ENCODE results near the gene MAPK12.
A peak's percentile ranks its signal among the peaks of the same experiment; 100 is the strongest.

Gene MAPK12

DNA sequence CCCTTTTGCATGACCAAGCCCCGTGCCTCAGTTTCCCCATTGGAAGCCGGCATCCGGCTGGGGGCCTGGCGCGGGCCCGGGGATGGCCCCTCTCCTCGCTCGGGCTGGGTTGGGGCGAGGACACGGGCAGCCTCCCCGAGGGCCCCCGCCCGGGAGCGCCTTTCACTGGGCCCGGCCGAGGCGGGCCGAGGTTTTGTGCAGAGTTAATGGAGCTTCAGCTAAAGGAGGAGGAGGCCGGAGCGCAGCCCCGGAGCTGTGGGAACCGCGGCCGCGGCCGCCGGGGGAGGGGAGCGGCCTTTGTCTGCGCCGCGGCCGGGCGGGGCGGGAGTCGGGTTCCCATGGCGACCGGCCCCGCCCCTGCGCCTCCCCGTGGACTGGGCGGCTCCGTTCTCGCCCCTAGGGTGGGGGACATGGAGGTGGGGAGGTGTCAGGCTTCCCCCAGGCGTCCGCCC is 10.1 kb upstream of the MAPK12 start:
- peak overlapping the region; percentile 58 for H3K4me3 ChIP-seq (ENCODE audit: low read depth, low read length)
- CTCF ChIA-PET: interaction anchor here (1.0 to 4.9 kb wide), 9 partner anchors 10 to 70 kb away, joined by 3 to 31 read pairs (median 4); no protein-coding TSS in a partner anchor
- DNase-seq (ENCODE audit: low read depth, low spot score): no peak
- POLR2A ChIA-PET: interaction anchor here (0.5 to 1.3 kb wide), 4 partner anchors 11 to 216 kb away, joined by 3 to 7 read pairs (median 3); no protein-coding TSS in a partner anchor
- TF ChIP-seq, protein P1, sequence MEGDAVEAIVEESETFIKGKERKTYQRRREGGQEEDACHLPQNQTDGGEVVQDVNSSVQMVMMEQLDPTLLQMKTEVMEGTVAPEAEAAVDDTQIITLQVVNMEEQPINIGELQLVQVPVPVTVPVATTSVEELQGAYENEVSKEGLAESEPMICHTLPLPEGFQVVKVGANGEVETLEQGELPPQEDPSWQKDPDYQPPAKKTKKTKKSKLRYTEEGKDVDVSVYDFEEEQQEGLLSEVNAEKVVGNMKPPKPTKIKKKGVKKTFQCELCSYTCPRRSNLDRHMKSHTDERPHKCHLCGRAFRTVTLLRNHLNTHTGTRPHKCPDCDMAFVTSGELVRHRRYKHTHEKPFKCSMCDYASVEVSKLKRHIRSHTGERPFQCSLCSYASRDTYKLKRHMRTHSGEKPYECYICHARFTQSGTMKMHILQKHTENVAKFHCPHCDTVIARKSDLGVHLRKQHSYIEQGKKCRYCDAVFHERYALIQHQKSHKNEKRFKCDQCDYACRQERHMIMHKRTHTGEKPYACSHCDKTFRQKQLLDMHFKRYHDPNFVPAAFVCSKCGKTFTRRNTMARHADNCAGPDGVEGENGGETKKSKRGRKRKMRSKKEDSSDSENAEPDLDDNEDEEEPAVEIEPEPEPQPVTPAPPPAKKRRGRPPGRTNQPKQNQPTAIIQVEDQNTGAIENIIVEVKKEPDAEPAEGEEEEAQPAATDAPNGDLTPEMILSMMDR (IDR thresholded peaks at IDR 0.05; ENCODE audit: insufficient read depth, low read length, missing control alignments): peak; percentile 49

- DNase-seq (ENCODE audit: low read depth, low spot score): no peak
- ChIA-PET CTCF (interaction anchor here (1.0 to 4.9 kb wide), 6 partner anchors 11 to 71 kb away, joined by 3 to 31 read pairs (median 5); no protein-coding TSS in a partner anchor), POLR2A (interaction anchor here (0.5 to 1.3 kb wide), 4 partner anchors 10 to 216 kb away, joined by 3 to 7 read pairs (median 3); no protein-coding TSS in a partner anchor)
- TF ChIP-seq, protein P1 (IDR thresholded peaks at IDR 0.05; ENCODE audit: insufficient read depth, low read length, missing control alignments): no peak
- H3K4me3 ChIP-seq (ENCODE audit: low read depth, low read length): peak overlapping the region; percentile 58
Observed at GRCh38 chr22:50270666-50271394, 9.3 kb upstream of the MAPK12 start.

- CTCF ChIA-PET: interaction anchor here (1.2 to 4.9 kb wide), 4 partner anchors 12 to 71 kb away, joined by 3 to 31 read pairs (median 4); no protein-coding TSS in a partner anchor
Observed at GRCh38 chr22:50269970-50270665, 8.6 kb upstream of the MAPK12 start, which contains the start of gene MAPK11. Gene MAPK11, minus strand, starts transcription at chr22:50270380. Its CDS starts 88 bp downstream, at chr22:50270292.

GRCh38 chr22:50269573-50269969 is 8.1 kb upstream of the MAPK12 start:
- no peak for DNase-seq (ENCODE audit: low read depth, low spot score)
- H3K4me3 ChIP-seq (ENCODE audit: low read depth, low read length): peak overlapping the region; percentile 58
- TF ChIP-seq, protein P1 (IDR thresholded peaks at IDR 0.05; ENCODE audit: insufficient read depth, low read length, missing control alignments): no peak
- ChIA-PET CTCF (interaction anchor here (1.2 to 4.9 kb wide), 3 partner anchors 12 to 72 kb away, joined by 4 to 31 read pairs (median 4); no protein-coding TSS in a partner anchor), POLR2A (interaction anchor here (0.8 to 1.0 kb wide), 2 partner anchors 18 to 19 kb away, joined by 3 to 6 read pairs; partner anchors contain the start of gene HDAC10)

More at GRCh38 chr22:50269970-50270665, 8.6 kb upstream of the MAPK12 start, which contains the start of gene MAPK11:
- TF ChIP-seq, protein P1 (IDR thresholded peaks at IDR 0.05; ENCODE audit: insufficient read depth, low read length, missing control alignments): no peak
- POLR2A ChIA-PET: interaction anchor here (1.0 kb wide), 1 partner anchor 20 kb away, joined by 3 read pairs; no protein-coding TSS in a partner anchor
- peak within 1 kb of the TSS; percentile 58 for H3K4me3 ChIP-seq (ENCODE audit: low read depth, low read length)
- DNase-seq (ENCODE audit: low read depth, low spot score): no peak

DNA sequence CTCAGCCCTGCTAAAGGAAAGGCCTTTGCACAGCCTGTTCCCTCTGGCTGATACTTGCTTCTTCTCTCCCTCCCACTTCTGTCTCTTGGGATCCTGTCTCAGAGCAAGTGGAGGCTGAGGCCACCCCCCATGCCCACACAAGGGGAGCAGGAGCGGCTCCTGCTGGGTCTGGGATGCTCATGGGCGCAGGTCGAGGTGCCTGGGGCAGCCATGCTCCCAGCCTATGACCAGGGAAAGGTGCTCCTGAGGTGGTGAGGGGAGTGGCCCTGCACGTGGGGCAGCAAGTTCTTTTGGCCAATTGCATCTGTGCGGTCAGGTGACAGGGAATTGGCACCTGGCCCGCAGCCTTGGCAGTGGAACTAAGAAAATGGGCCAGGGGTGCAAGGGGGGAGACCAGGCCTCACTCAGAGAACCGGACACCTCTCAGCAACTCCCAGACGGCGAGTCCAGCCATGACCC is 7.2 kb upstream of the MAPK12 start:
- DNase-seq (ENCODE audit: low read depth, low spot score): no peak
- TF ChIP-seq, protein P1 (IDR thresholded peaks at IDR 0.05; ENCODE audit: insufficient read depth, low read length, missing control alignments): no peak
- ChIA-PET CTCF (interaction anchor here (3.2 kb wide), 1 partner anchor 73 kb away, joined by 12 read pairs; no protein-coding TSS in a partner anchor), POLR2A (interaction anchor here (0.8 kb wide), 1 partner anchor 18 kb away, joined by 6 read pairs; the partner anchor contains the start of gene HDAC10)
- H3K4me3 ChIP-seq (ENCODE audit: low read depth, low read length): no peak overlapping the region
